Muscle of back (tissue), 11 donors: Measurements from ENCODE around the gene MAJIN. TPM values are rescaled to one million over a fixed set of nuclear protein-coding genes. Genes with fewer than 3 reads are reported as not detected.

Source experiments
- DNase-seq, 3 donors: peaks; one replicate each; pipeline versions ENCODE4 v3.0.0 to v3.0.0-alpha.2; 2013
- polyA plus RNA-seq, 10 donors: library from polyadenylated mRNA; unstranded; fragments of 120-200 nt; gene quantifications; one replicate each; pipeline ENCODE4 v1.2.1, GENCODE V29; 2013; ENCODE audit not compliant: insufficient read length in 10 of 10

MAJIN gene
- polyA plus RNA-seq, 10 donors = 0.20 TPM; not detected in 9

DNA sequence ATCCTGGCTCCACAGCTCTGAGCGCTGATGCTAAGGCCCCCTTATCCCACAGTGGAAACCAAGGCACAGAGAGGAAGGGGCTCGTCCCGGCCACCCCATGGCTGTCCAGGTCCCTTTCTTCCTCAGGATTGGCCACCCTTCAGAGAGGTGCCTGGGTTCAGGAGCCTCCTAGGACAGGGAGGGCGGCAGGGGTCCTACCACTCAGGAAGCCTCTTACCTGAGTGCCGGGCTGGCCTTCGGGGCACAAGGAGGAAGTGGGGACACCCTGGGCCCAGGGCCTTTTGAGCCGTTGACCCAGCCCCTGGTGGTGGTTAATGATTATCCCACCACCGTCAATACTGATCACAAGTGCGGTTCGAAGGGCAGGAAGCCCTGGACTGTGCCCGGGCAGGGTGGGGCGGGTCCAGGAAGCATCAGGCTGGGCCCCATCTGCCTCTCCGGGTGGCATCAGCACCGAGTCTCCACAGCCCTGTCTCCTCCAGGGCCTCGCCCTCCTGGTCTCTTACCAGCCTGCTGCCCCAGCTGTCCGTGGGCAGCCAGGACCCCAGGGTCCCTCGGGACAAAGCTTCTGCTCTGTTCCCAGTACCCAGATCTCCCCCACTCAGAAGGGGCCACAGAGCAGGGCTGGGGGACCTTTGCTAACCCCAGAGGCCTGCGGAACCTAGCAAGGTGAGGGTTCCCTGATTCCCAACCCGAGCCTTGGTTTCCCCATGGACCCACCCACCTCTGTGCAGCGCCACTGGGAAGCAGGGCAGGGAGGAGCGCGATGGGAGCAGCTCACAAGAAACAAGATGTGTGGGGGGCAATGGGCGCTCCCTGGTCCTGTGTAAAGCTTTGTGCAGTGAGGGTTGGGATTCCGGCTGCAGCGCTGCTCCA, 78.5 kb downstream of the MAJIN start:
- DNase-seq = no peak

DNA sequence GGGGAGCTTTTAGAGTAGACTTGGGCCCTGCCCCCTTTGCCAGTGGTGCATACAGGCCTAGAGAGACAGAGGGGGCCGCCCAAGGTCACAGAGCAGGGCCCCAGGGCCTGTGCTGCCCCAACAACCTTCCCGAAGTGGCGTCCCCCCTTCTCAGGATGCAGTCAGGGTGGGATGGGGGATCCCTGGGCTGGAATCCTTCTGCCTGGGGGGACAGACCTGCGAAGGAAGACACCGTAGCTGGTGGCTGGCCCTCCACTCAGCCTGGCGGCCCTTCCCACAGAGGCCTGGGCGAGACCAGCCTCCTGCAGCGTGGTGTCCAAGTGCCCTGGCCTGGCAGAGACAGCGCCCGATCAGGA, 79.1 kb downstream of the MAJIN start:
- no peak for DNase-seq

DNA sequence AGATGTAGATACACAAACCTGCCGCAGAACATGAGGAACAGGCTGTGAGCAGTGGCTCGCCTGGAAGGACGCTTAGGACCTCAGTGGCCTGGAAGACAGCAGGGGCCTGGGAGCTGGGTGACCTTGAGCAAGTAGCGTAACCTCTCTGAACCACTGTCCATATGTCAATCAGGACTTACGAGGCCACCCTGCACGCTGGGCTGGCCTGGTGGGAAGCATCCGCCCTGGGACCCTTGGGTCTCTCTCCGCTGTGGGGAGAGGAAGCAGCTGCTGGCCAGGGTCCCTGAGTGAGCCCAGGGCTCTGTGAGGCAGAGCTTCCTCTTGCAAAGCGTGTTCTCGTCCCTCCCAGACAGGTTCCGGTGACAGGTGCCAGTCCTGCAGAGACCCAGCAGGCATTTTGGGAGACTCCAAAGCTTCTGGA, 79.5 kb downstream of the MAJIN start:
- DNase-seq = no peak

DNA sequence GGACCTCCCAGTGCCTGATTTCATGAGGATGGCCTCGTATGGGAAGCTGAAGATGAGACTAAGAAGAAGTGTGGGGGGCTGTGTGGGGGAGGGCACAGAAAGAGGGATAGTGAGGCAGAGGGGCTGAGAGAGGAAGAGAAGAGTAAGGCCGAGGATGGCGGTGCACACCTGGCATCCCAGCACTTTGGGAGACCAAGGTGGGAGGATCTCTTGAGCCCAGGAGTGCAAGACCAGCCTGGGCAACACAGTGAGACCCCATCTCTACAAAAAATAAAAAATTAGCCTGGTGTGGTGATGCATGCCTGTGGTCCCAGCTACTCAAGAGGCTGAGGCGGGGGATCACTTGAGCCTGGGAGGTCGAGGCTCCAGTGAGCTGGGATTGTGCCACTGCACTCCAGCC, 80.0 kb downstream of the MAJIN start:
- no peak for DNase-seq

DNA sequence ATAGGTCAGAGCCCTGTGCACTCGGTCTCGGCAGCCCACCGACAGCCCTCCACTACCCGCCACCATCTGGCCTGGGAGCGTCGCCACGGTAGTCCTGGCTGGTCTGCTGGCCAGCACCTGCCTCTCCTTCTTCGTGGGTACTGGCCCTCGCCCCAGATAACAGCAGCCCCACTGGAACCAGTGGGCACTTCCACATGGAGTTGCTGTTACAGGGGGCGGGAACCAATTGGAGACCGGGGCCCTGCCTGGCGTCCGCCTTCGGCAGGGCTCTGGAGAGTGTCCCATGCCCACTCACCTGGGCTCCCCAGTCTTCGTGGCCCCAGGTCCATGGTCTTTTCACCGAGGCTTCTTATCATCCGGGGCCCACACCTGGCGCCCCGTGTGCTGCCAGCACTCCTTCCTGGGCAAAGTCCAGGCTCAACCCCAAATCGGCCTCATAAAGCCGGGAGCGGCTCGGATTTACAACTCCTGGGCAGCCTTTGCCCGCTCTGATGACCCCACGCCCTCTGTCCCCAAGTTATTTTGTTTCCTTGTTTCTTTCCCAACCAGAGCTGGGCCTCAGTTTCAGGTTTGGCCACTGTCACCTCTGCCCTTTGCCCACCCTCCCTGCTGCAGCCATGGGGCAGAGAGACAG, 80.6 kb downstream of the MAJIN start:
- no peak for DNase-seq

DNA sequence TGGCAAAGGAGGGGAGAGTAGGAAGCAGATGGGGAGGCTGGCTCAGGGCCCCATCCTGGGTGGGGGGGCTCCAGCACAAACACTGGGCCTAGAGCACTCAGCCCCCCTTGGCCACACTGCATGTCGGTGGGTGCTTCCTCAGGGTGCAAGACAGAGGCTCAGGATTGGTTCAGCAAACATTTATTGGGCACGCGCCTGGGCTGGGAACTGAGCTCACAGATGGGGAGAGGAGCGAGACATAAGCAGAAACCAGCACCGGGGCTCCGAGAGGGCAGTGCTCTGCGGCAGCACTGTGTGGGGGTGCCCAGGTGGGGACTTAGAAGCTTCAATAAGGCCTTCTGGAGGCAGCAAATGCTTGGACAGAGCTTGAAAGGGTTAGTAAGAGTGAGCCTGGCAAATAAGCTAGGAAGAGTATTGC, 81.4 kb downstream of the MAJIN start:
- DNase-seq = no peak

DNA sequence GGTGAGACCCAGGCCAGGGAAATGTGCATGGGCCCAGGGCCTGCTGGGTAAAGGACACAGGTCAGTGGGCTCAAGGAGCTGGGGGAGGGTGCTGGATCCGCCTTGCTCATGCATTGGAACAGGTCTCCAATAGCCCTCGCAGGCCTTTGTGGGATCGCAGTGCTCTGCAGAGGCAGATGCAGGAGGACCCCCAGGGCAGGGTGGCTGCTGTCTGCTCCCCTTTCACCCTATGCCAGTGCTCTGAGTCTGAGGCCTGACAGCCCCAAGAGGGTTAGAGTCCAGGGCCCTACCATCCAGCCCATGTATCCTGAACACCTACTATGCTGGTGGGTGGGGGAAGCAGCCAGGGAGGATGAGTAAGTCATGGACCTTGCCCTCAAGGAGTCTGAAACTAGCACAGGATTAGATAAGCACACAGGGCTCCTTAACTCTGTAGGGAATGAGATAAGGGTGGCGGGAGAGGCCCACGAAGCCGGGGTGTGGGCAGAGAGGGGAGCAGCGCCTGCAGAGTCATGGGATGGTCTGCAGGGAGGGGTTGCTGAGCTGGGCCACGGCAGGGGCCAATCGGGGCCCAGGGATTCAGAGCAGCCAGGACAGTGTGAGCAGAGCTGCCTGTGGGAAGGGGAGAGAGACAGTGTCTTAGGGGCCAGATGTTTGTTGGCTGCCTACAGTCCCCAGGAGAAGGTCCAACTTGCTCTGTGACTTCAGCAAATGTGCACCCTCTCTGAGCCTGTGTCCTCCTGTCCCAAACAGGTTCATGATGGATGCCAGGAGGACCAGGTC, 83.0 kb downstream of the MAJIN start:
- DNase-seq = no peak

DNA sequence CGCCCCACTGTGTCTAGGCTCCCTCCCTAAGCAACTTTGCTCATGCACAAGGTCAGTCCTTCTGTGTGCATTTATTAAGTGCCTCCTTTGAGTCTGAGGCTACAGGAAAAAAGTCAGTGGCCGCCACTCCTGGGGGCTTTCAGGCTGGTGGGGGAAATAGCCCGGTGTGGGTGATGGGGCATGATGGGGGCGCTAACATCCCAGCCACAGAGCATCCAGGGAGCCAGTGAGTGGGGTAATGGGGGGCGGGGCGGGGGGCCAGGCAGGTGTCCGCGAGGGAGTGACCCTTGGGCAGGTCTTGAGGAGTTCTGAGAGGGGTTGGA, 83.5 kb downstream of the MAJIN start:
- no peak for DNase-seq

Other genes starting within 250 kb of the MAJIN start
- 10 to 100 TPM; 16.4 to 36.8 (median 26.1) TPM for gene NRXN2, start 248.9 kb downstream of the MAJIN start, polyA plus RNA-seq
- gene RASGRP2, start 228.0 kb downstream of the MAJIN start, polyA plus RNA-seq = 10 to 100 TPM; 13.3 to 60.2 (median 40.2) TPM
- gene PYGM, start 212.1 kb downstream of the MAJIN start, polyA plus RNA-seq = 100 to 1,000 TPM in 9 of 10 donors, 10 to 100 TPM in 1; 56.2 to 435 (median 195) TPM
- 100 to 1,000 TPM; 158 to 288 (median 220) TPM for gene SF1, start 193.6 kb downstream of the MAJIN start, polyA plus RNA-seq
- 10 to 100 TPM in 8 of 10 donors, 1 to 10 TPM in 2; 8.2 to 19.4 (median 11.7) TPM for gene MAP4K2, start 168.9 kb downstream of the MAJIN start, polyA plus RNA-seq
- gene MEN1, start 161.6 kb downstream of the MAJIN start, polyA plus RNA-seq = 10 to 100 TPM; 15.3 to 26.0 (median 20.3) TPM
- gene CDC42BPG, start 127.5 kb downstream of the MAJIN start, polyA plus RNA-seq = 1 to 10 TPM in 2 of 10 donors, under 1 TPM in 8; 0.48 to 2.8 (median 0.72) TPM
- 100 to 1,000 TPM in 3 of 10 donors, 10 to 100 TPM in 7; 64.4 to 115 (median 92.9) TPM for gene EHD1, start 93.5 kb downstream of the MAJIN start, polyA plus RNA-seq
- gene ATG2A, start 54.9 kb downstream of the MAJIN start, polyA plus RNA-seq = 10 to 100 TPM in 7 of 10 donors, 1 to 10 TPM in 3; 8.1 to 13.5 (median 11.1) TPM
- 10 to 100 TPM in 8 of 10 donors, 1 to 10 TPM in 2; 10.0 to 13.0 (median 11.3) TPM for gene PPP2R5B, start 47.4 kb downstream of the MAJIN start, polyA plus RNA-seq
- gene GPHA2, start 36.2 kb downstream of the MAJIN start, polyA plus RNA-seq = under 1 TPM in 2 of 10 donors, not detected in 8; 0.27 to 0.45 TPM
- 1 to 10 TPM in 6 of 10 donors, under 1 TPM in 4; 0.79 to 1.6 (median 1.1) TPM for gene BATF2, start 24.9 kb upstream of the MAJIN start, polyA plus RNA-seq
- gene ARL2, start 42.1 kb upstream of the MAJIN start, polyA plus RNA-seq = 10 to 100 TPM; 60.2 to 90.7 (median 76.5) TPM
- 10 to 100 TPM; 17.5 to 25.7 (median 22.5) TPM for gene SNX15, start 55.3 kb upstream of the MAJIN start, polyA plus RNA-seq
- gene SAC3D1, start 69.1 kb upstream of the MAJIN start, polyA plus RNA-seq = 10 to 100 TPM in 8 of 10 donors, 1 to 10 TPM in 2; 9.6 to 14.9 (median 12.1) TPM
- 1 to 10 TPM; 6.3 to 10.0 (median 7.6) TPM for gene NAALADL1, start 86.4 kb upstream of the MAJIN start, polyA plus RNA-seq
- 10 to 100 TPM in 7 of 10 donors, 1 to 10 TPM in 3; 8.2 to 19.0 (median 10.9) TPM for gene CDCA5, start 111.9 kb upstream of the MAJIN start, polyA plus RNA-seq
- gene ZFPL1, start 112.1 kb upstream of the MAJIN start, polyA plus RNA-seq = 10 to 100 TPM; 16.9 to 27.3 (median 20.1) TPM
- 100 to 1,000 TPM in 7 of 10 donors, 10 to 100 TPM in 3; 75.4 to 150 (median 107) TPM for gene VPS51, start 124.1 kb upstream of the MAJIN start, polyA plus RNA-seq
- gene TM7SF2, start 139.8 kb upstream of the MAJIN start, polyA plus RNA-seq = 10 to 100 TPM in 5 of 10 donors, 1 to 10 TPM in 5; 6.4 to 12.8 (median 10.2) TPM
- 1 to 10 TPM; 3.6 to 5.8 (median 4.4) TPM for gene ZNHIT2, start 145.6 kb upstream of the MAJIN start, polyA plus RNA-seq
- gene FAU, start 150.0 kb upstream of the MAJIN start, polyA plus RNA-seq = 1,000 to 10,000 TPM in 4 of 10 donors, 100 to 1,000 TPM in 6; 706 to 1,181 (median 912) TPM
- gene MRPL49, start 150.2 kb upstream of the MAJIN start, polyA plus RNA-seq = 10 to 100 TPM; 17.5 to 26.5 (median 23.4) TPM
- 10 to 100 TPM; 37.4 to 45.1 (median 38.9) TPM for gene SYVN1, start 162.4 kb upstream of the MAJIN start, polyA plus RNA-seq
- under 1 TPM in 2 of 10 donors, not detected in 8; 0.17 to 0.20 TPM for gene SPDYC, start 198.1 kb upstream of the MAJIN start, polyA plus RNA-seq
- 10 to 100 TPM; 65.5 to 83.6 (median 74.5) TPM for gene CAPN1, start 209.8 kb upstream of the MAJIN start, polyA plus RNA-seq